GM19395 (cell line): ENCODE results near the gene FLNC.

Experiments
- ATAC-seq: cut with Tn5 transposase; IDR thresholded peaks from one replicate; pipeline ENCODE4 v1.9.1; 2021; ENCODE audit warnings: mild to moderate bottlenecking, moderate library complexity; ENCODE audit not compliant: unreplicated experiment

Gene FLNC

DNA sequence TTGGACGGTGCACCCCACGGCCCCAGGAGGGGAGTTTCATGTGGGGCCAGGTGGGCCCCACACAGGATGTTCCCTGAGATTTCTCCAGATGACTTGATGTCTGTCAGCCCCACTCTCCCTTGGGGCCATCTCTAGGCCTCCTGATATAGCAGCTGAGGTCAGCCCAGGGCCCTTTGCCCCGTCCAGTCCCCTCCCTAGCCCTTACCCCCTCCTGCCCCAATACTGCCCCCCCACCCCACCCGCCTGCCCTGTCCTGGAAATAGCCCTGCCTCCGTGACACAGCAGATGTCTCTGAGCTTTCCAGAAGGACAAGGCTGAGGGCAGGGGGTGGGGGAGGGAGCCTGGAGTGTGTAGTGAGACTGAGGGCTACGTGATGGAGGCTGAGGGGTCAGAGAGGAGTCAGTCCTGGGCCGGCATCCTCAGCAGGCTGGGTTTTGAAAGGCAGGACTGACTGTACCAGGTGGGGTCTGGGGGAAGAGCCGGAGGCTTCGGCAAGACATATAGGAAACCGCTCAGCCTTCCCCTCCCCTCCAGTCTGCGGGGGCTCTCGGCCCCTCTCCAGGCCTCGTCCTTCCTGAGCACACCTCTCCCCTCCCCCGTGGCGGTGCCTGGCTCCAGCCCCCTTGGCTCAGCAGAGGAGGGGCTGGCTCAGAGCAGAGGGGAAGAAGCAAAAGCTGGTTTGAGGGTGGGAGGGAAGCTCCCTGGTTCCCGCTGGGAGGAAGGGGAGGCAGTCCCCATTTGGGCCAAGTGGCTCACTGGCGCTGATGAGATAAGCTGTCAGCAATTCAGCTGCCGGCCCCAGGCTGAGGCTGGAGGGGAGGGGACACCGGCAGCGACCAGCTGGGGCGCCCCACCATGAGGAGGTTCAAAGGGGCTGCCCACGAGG lies 2.0 kb downstream of the FLNC start:
- no peak for ATAC-seq

DNA sequence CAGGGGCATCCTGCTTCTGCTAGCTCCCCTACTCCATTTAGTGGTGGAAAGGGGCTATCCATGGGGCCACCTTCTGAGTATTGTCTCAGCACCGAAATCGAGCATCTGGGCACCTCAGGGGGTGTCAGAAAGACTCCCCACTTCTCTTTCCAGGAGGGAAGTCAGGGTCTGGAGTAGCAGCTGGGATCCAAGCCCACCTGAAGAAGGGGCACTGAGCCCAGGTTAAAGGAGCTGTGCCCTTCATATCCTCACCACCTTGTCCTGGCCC lies 2.6 kb downstream of the FLNC start:
- ATAC-seq, result no peak

DNA sequence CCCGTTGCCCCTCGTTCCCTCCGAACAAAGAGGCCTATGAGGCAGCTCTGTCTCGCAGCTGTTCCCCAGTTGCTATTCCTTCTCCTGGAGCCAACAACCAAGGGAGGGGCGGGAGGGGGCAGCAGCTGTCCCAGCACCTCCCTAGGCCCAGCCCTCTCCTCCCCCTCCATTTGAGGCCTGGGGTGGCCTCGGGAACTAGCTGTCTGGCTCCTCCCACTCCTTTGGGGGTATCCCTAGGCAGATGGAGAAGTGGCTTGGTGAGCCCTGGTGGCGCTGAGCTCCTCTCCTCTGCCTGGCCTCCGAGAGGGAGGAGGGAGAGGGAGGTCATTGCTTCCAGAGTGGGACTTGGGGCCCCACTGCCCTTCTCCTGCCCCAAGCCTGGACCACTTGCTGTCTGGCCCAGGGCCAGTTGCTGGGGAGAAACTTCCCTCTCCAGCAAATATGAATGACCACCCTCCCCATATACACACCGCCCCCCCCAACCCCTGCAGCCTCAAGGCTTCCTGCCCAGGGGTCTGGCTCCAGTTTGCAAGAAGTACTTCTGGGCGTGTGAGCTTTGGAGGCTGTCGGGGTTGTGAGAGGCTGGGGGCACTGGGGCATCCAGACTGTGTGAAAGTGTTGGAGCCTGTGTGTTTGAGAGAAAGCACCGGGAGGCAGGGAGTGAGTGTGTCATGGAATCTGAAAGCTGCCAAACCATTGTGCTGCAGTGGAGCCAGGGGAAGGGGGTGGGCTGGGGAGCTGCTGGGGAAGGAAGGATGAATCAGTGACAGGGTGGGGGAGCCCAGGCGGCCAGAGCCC lies 3.1 kb downstream of the FLNC start:
- no peak for ATAC-seq

DNA sequence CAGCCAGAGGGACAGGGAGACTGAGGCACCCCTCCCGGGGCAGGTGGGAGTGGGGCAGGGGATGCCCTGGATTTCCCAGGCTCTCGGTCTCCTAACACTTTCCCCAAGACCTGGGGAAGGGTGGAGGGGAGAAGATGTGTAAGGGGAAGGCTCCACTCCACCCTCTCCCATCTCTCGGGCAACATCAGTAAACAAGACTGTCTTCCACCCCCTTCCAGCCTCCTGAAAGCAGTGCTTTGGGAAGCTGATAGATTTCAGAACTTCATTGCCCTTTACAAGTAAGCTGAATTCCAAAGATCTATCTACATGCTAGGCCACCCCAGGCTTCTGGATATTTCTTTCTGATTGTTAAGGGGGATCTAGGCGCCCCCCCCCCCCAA lies 3.7 kb downstream of the FLNC start:
- ATAC-seq, result no peak

DNA sequence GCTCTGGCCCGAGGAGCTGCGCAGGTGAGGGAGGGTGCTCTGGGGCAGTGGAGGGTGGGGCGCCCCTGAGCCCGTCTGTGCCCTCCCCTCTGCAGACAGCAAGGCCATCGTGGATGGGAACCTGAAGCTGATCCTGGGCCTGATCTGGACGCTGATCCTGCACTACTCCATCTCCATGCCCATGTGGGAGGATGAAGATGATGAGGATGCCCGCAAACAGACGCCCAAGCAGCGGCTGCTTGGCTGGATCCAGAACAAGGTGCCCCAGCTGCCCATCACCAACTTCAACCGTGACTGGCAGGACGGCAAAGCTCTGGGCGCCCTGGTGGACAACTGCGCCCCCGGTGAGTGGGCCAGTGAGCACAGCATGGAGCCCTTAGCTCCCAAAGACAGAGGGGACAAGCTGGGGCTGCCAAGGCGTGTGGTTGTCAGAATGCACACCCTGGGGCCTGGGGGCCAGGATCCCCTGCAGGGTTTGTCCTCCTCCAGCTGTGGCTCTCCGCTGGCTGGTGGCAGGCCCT lies 5.1 kb downstream of the FLNC start:
- no peak for ATAC-seq

DNA sequence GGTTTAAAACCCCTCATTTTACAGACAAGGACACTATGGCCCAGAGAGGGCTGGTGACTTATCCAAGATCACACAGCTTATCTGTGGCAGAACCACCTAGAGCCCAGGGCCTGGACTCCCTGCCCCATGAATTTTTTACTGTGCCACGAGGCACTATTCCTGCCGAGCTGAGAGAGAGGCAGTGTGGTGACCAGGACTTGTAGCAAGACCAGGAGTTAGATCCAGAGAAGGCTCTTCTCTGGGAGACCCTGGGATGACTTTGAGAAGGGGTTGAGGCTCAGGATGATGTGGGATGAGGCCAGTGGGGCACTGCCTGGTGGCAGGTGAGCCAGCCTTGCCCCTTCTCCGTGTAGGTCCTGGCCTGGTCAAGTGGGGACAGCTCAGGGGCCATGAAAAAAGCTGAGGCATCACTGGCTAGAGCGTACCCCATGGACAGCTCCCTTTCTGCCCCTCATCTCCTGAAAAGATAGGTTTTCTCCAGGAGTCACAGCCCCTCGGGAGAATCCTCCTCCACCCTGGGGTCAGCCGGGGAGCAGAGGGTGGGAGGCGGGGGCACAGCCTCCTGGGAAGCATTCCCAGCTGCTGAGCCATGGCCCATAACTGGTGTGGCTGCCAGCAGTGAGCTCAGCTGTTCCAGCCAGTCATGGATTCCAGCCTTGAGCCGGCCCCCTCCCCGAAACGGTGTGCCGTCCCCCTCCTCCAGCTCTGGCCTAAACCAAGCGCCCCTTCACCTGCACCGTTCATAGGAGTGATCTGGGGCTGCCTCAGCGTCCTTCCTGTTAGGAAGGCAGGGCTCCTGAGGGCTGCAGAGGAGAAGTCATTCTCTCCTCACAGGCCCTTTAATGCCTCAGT lies 5.8 kb downstream of the FLNC start:
- no peak for ATAC-seq

DNA sequence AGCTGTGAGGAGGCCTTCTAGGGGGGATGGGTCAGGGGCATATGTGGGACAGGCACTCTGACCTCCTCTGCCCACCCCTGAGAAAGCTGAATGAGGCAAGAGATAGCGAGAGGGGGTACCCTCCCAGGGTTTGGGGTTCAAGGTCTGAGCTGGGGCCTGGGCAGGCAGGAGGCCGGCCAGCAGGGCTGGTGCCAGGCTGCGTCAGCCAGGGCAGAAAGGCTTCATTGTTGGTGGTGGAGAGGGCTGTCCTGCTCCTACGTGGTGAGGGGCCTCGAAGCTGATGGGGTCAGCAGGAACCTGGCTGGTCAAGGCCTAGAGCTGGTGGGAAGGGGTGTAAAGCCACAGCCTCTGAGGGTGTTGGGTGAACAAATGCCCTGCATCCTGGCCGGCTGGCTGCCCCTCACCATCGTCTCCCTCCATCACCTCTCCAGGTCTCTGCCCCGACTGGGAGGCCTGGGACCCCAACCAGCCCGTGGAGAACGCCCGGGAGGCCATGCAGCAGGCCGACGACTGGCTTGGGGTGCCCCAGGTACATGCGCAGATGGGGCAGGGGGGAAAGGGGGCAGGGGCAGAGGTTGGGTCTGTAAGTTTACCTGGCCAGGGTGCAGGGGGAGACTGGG lies 6.6 kb downstream of the FLNC start:
- ATAC-seq, result no peak

DNA sequence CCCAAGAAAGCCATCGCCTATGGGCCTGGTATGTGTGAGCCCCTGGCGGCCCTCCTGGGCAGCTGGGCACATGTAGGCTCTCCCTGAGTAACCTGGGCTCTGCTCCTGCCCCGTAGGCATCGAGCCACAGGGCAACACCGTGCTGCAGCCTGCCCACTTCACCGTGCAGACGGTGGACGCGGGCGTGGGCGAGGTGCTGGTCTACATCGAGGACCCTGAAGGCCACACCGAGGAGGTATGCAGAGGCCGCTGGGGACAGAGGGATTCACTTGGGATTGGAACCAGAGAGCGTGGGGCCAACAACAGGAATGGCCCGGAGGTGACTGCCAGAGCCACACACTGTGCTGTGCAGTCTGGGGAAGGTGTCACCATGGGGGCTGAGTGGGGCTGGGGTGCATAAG lies 7.3 kb downstream of the FLNC start:
- no peak for ATAC-seq

DNA sequence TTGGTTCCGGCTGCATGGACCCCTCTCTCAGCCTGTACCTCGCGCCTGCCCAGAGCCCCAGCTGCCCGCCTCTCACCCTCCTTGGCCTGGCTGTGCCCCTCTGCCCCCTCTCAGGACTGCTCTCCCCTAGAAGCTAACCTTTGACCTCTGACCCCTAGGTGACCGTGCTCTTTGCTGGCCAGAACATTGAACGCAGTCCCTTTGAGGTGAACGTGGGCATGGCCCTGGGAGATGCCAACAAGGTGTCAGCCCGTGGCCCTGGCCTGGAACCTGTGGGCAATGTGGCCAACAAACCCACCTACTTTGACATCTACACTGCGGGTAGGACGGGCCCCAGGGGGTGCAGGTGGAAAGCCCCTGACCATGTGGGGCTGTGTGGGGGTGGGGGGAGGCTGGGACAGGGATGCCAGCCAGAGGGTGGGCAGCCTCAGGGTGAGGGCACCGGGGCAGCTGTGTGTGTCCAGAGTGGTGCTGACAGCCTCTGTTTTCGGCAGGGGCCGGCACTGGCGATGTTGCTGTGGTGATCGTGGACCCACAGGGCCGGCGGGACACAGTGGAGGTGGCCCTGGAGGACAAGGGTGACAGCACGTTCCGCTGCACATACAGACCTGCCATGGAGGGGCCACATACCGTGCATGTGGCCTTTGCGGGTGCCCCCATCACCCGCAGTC lies 8.0 kb downstream of the FLNC start:
- no peak for ATAC-seq

DNA sequence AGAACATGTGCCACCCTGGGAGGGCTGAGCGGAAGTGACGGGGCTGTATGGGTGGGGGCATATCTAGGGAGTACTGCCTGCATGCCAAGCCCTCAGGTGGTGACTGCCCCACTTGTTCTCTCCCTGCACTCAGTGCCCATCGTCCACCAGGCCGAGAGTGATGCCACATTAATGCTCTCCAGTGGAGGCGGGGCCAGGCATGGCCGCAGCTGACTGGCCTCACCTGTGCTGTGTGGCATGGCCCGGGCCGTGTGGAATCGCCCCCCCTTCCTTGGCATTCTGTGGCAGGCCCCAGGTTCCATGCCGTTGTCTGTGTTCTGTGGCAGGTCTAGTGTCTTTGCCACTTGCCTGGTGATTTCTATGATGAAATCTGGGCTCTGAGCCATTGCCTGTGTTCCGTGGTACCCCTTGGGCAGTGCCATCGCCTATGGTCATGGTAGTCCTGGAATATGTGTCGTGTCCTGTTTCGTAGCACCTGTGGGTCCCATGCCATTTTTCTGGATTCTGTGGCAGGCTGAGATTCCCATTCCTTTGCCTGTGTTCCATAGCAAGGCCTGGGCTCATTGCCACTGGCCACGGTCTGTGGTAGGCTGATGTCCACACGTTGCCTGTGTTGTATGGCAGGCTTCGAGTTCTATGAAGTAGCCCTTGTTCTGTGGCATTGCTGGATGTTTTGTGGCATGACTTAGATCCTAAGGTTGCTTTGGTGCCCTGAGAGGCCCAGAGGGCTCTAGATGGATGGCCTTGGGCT lies 8.9 kb downstream of the FLNC start:
- ATAC-seq, result no peak

DNA sequence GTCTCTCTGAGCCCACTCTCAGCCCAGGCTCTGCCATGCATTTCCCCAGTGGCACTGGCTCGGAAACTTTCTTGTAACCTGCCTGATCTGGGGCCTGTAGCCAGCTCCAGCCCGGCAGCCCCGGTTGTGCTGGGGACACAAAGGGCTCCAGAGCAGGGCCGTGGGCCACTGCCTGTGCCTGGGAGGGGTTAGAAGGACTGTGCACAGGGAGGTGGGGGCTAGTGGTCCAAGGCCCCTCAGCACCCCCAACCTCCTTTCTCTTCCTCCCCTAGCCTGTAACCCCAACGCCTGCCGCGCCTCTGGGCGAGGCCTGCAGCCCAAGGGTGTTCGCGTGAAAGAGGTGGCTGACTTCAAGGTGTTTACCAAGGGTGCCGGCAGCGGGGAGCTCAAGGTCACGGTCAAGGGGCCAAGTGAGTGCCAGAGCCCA lies 9.6 kb downstream of the FLNC start:
- ATAC-seq, result no peak

DNA sequence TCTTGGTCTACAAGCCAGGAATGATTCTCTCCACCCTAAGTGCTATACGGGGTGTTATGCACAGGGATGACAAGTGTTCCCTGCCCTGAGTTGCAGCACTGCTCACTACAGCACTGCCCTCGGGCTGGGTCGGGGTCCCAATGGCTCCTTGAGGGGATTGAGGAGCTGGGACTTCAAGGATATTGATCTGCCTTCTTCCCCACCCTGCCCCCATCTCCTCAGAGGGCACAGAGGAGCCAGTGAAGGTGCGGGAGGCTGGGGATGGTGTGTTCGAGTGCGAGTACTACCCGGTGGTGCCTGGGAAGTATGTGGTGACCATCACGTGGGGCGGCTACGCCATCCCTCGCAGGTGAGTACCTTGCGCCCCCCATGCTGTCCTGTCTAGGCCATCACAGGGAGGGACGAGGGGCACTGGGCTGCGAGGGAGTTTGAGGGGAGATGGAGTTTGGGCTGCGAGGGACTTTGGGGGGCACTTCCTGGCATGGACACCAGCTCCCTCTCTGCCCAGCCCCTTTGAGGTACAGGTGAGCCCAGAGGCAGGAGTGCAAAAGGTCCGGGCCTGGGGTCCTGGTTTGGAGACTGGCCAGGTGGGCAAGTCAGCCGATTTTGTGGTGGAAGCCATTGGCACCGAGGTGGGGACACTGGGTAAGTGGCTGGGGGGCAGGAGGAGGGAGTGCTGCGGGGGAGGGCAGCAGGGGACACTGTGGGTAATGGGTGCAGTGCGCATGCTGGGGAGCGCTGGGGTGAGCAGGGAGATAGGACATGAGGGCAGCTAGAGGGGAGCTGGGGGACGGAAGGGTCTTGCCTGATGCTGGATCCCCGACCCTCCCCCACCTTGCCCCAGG lies 10.3 kb downstream of the FLNC start:
- ATAC-seq, result no peak

DNA sequence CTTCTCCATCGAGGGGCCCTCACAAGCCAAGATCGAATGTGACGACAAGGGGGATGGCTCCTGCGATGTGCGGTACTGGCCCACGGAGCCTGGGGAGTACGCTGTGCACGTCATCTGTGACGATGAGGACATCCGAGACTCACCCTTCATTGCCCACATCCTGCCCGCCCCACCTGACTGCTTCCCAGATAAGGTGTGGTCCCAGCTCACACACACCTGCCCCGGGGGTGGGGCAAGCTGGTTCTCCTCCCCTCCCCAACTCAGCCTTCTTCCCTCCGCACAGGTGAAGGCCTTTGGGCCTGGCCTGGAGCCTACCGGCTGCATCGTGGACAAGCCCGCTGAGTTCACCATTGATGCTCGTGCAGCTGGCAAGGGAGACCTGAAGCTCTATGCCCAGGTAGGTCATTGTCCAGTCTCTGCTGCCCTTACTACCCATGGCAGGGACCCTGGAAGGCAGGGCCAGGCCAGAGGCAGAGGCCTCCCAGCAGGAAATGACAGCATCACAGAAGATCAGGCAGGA lies 11.0 kb downstream of the FLNC start:
- no peak for ATAC-seq

DNA sequence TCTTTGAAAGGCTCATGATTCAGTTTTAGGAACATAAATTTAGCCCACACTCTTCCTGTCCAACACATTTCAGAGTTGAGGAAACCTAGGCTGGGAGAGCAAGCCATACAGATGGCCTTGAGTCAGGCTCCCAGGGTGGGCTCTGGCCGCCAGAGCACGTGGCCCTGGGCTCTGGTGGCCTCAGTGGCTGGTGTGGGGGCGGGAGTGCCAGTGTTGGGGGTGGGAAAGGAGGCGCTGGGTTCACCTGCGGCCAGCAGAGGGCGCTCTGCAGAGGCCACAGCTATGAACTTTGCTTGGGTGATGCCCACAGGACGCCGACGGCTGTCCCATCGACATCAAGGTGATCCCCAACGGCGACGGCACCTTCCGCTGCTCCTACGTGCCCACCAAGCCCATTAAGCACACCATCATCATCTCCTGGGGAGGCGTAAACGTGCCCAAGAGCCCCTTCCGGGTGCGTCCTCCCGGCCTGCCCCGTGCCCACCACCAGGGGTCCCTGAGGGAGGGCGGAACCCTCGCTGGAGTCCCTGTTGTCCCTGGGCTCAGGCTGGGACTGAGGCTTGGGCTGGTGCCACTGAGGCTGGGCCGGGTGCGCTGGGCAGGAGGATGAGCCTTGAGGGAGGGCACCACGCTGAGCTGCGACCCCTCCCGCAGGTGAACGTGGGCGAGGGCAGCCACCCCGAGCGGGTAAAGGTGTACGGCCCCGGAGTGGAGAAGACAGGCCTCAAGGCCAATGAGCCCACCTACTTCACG lies 11.9 kb downstream of the FLNC start:
- no peak for ATAC-seq

DNA sequence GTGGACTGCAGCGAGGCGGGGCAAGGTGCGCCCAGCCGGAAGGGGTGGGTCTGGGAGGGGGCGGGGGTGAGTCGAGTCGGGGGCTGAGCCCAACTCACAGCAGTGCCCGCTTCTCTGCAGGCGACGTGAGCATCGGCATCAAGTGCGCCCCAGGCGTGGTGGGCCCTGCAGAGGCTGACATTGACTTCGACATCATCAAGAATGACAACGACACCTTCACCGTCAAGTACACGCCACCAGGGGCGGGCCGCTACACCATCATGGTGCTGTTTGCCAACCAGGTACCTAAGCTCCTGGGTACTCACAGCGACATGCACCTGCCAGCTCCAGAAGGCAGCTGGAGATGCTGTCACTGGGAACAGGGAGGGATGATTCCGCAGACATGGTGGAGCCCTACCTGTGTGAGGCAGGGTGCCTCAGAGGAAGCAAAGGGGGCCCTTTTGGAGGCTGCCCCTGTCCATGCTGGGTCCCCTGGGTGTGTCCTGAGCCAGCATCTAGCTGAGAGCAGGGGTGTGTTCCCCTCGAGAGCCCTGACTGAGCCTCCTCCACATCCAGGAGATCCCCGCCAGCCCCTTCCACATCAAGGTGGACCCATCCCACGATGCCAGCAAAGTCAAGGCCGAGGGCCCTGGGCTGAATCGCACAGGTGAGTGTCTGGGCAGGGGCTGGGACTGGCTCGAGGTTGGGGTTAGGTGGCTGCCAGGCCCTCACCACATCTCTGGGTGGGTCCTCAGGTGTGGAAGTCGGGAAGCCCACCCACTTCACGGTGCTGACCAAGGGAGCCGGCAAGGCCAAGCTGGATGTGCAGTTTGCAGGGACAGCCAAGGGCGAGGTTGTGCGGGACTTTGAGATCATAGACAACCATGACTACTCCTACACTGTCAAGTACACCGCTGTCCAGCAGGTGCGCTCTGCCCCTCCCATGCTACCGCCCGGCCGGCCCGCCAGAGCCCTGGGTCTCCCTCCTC lies 12.8 kb downstream of the FLNC start:
- no peak for ATAC-seq

DNA sequence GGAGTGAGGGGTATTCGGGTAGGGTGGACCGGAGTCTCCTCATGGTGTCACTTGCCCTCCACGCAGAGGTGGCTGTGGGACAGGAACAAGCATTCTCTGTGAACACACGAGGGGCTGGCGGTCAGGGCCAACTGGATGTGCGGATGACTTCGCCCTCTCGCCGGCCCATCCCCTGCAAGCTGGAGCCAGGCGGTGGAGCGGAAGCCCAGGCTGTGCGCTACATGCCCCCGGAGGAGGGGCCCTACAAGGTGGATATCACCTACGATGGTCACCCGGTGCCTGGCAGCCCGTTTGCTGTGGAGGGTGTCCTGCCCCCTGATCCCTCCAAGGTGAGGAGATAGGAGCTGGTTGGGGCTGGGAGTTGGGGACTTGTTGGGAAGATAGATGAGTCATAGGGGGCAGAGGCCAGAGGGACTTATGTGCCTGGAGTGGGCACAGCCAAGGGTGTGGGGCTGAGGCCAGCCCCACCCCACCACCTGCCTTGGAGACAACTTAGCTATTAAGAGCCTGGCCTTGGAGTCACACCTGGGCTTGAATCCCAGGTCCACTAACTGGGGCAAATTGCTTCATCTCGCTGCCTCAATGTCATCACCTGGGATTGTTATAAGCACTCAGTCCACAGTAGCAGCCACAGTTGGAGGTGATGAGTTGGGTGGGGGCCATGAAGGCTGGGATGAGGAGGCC lies 13.9 kb downstream of the FLNC start:
- ATAC-seq, result no peak
